ENCODE data around the gene NUP42. TPM values are rescaled to one million over a fixed set of nuclear protein-coding genes. Genes with fewer than 3 reads are reported as not detected.
"Not testable (repeated sequence)": the region's sequence is repeated elsewhere in the genome, so short reads cannot be mapped to it uniquely, and the experiment has no call there.

The NUP42 gene
- total RNA-seq, 1 experiment from 2014 or later = 36.5 TPM

DNA sequence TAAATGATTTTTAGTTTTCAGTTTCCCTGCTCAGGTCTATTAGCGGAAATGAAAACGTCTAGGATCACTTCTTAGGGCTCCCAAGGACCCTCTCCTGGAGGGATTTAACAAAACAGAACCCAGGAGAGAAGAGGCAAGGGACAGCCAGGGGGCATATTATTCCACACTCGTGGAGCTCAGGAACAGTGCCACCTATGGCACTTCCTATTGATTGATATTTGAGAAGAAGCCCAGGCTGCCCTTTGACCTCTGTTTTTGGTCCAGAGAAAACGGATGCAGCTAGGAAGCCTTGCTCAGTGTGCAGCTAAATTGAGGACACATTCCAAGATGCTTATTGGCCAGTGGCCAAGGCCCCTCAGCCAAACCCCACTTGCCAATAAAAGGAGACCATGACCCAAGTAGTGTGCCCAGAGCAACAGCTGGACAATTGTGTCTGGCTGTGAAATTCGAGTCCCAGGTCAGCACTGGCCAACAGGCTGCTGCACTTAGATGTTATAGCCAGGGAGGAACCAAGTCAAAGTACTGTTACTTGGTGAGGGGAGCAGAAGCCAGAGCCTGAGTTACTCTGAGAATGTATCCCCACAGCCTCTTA is 40.7 kb downstream of the NUP42 start:
- no peak for DNase-seq
- Histone ChIP-seq H3K9me3 (ENCODE audit: control insufficient read depth, low read depth, low read length) (no peaks in the 10 kb centered on the region), H3K23me2 (ENCODE audit: insufficient read length, low read depth, low read length, poor library complexity, severe bottlenecking) (no peaks in the 10 kb centered on the region), H3K14ac (ENCODE audit: insufficient read depth, low read length) (no peak overlapping the region), H3K79me2 (ENCODE audit: insufficient read depth, low read length) (no peaks in the 10 kb centered on the region), H2BK12ac (ENCODE audit: insufficient read length, low read depth, low read length) (no peak overlapping the region), H3K9ac (ENCODE audit: extremely low read depth, insufficient read length, low read length) (no peak overlapping the region), H3K4ac (ENCODE audit: low read depth, low read length) (no peak overlapping the region), H2BK5ac (ENCODE audit: insufficient read length, low read length) (no peak overlapping the region), H3K79me1 (ENCODE audit: insufficient read depth, low read depth, low read length, poor library complexity, severe bottlenecking) (no peaks in the 10 kb centered on the region), H2BK15ac (ENCODE audit: low read depth, low read length) (no peak overlapping the region), H3K4me2 (ENCODE audit: insufficient read depth, insufficient read length, low read length) (no peak overlapping the region), H3K27me3 (ENCODE audit: insufficient read depth, low read length) (no peaks in the 10 kb centered on the region), H3K4me1 (ENCODE audit: insufficient read depth, low read length) (no peaks in the 10 kb centered on the region), H3K18ac (ENCODE audit: insufficient read length, low read depth, low read length) (no peak overlapping the region), H4K20me1 (ENCODE audit: control insufficient read depth, insufficient read depth, insufficient read length) (no peaks in the 10 kb centered on the region), H2AFZ (ENCODE audit: low read length) (no peak overlapping the region), H4K8ac (replicated peaks; ENCODE audit: insufficient read length, low read depth, low read length) (no peak overlapping the region), H3T11ph (ENCODE audit: low read length) (no peak overlapping the region), H4K5ac (ENCODE audit: insufficient read length, low read depth, low read length) (no peak overlapping the region), H2BK120ac (ENCODE audit: low read depth, low read length, poor library complexity, severe bottlenecking) (no peak overlapping the region), H3K56ac (ENCODE audit: insufficient read length, low read depth, low read length) (no peak overlapping the region), H3K27ac (ENCODE audit: insufficient read length, low read depth, low read length) (no peak overlapping the region), H2BK20ac (ENCODE audit: low read depth, low read length, poor library complexity, severe bottlenecking) (no peak overlapping the region), H2AK5ac (ENCODE audit: insufficient read length, low read length) (no peak overlapping the region), H4K91ac (ENCODE audit: insufficient read length, low read depth, low read length) (no peak overlapping the region), H3K23ac (ENCODE audit: insufficient read length, low read depth, low read length) (no peak overlapping the region)
- no peaks in the 10 kb centered on the region for H3K9me3 Mint-ChIP-seq
- TF ChIP-seq CTCF (conservative IDR thresholded peaks at IDR 0.05) = no peak
- no peaks in the 10 kb centered on the region for H3K36me3 Mint-ChIP-seq (ENCODE audit: insufficient read depth in 1 of 3, low read depth in 3 of 3)
- H3K4me1 Mint-ChIP-seq = peaks cover 12 to 17% of the 10 kb centered on the region in 2 experiments
- H3K4me3 Mint-ChIP-seq = no peak overlapping the region
- H3K27me3 Mint-ChIP-seq (ENCODE audit: low read depth) = no peaks in the 10 kb centered on the region
- H3K27ac Mint-ChIP-seq = no peak overlapping the region
- WGBS (ENCODE audit: extremely low coverage, insufficient read length, low lambda C conversion rate) = no CpG with 5 or more reads among the region's 5 CpGs

- not testable (repeated sequence) for H3K27ac Mint-ChIP-seq; H4K91ac ChIP-seq (ENCODE audit: insufficient read length, low read depth, low read length); H2BK120ac ChIP-seq (ENCODE audit: low read depth, low read length, poor library complexity, severe bottlenecking); H3K4me1 ChIP-seq (ENCODE audit: insufficient read depth, low read length); H3K14ac ChIP-seq (ENCODE audit: insufficient read depth, low read length); H4K20me1 ChIP-seq (ENCODE audit: control insufficient read depth, insufficient read depth, insufficient read length); H3K79me1 ChIP-seq (ENCODE audit: insufficient read depth, low read depth, low read length, poor library complexity, severe bottlenecking); H3K27me3 Mint-ChIP-seq (ENCODE audit: low read depth); H2BK15ac ChIP-seq (ENCODE audit: low read depth, low read length); H3K18ac ChIP-seq (ENCODE audit: insufficient read length, low read depth, low read length); H2BK5ac ChIP-seq (ENCODE audit: insufficient read length, low read length); H3K9me3 ChIP-seq (ENCODE audit: control insufficient read depth, low read depth, low read length); H2BK20ac ChIP-seq (ENCODE audit: low read depth, low read length, poor library complexity, severe bottlenecking); H3K4me2 ChIP-seq (ENCODE audit: insufficient read depth, insufficient read length, low read length); H4K5ac ChIP-seq (ENCODE audit: insufficient read length, low read depth, low read length); H2BK12ac ChIP-seq (ENCODE audit: insufficient read length, low read depth, low read length); H4K8ac ChIP-seq (replicated peaks; ENCODE audit: insufficient read length, low read depth, low read length); H2AFZ ChIP-seq (ENCODE audit: low read length); H3K27ac ChIP-seq (ENCODE audit: insufficient read length, low read depth, low read length); H3K36me3 Mint-ChIP-seq (ENCODE audit: insufficient read depth in 1 of 3, low read depth in 3 of 3); H3K9me3 Mint-ChIP-seq; H3K56ac ChIP-seq (ENCODE audit: insufficient read length, low read depth, low read length); H3K4ac ChIP-seq (ENCODE audit: low read depth, low read length); H3K27me3 ChIP-seq (ENCODE audit: insufficient read depth, low read length); H3K9ac ChIP-seq (ENCODE audit: extremely low read depth, insufficient read length, low read length); H3K79me2 ChIP-seq (ENCODE audit: insufficient read depth, low read length); DNase-seq; H3T11ph ChIP-seq (ENCODE audit: low read length); H3K4me3 Mint-ChIP-seq; H2AK5ac ChIP-seq (ENCODE audit: insufficient read length, low read length); H3K23ac ChIP-seq (ENCODE audit: insufficient read length, low read depth, low read length); H3K23me2 ChIP-seq (ENCODE audit: insufficient read length, low read depth, low read length, poor library complexity, severe bottlenecking)
- no CpG with 5 or more reads among the region's 4 CpGs for WGBS (ENCODE audit: extremely low coverage, insufficient read length, low lambda C conversion rate)
- peaks cover 7 to 11% of the 10 kb centered on the region in 2 experiments for H3K4me1 Mint-ChIP-seq
Observed at GRCh38 chr7:23224364-23224763, 42.5 kb downstream of the NUP42 start.
